D721Med (cell line): Measurements from ENCODE around the gene MRPL38.
"Not testable (repeated sequence)": the region's sequence is repeated elsewhere in the genome, so short reads cannot be mapped to it uniquely, and the experiment has no call there.

ENCODE experiments used
- DNase-seq: peaks from one replicate; pipeline ENCODE4 v3.0.0; 2011; ENCODE audit warnings: low spot score; ENCODE audit not compliant: insufficient read length
- FAIRE-seq: peaks from 2 replicates; lab custom pipeline; 2011; peaks lifted over from hg19 to GRCh38; lab: Jason Lieb, UNC
- CTCF ChIP-seq: IDR thresholded peaks from 2 replicates; pipeline ENCODE4 v1.5.1; 2012; ENCODE audit warnings: mild to moderate bottlenecking, control low read depth; ENCODE audit not compliant: insufficient read depth; ENCODE audit errors: missing control alignments

Gene MRPL38

GRCh38 chr17:75891605-75892555, 12.8 kb downstream of the MRPL38 start:
- FAIRE-seq (no peak), DNase-seq (no peak)
- TF ChIP-seq CTCF, result no peak

- DNase-seq (peak; percentile 74), FAIRE-seq (peak; percentile 11)
- no peak for TF ChIP-seq CTCF
Observed at GRCh38 chr17:75891022-75891604, 13.6 kb downstream of the MRPL38 start.

- FAIRE-seq (no peak), DNase-seq (no peak)
- no peak for TF ChIP-seq CTCF
Observed at GRCh38 chr17:75889454-75889853, 15.2 kb downstream of the MRPL38 start.

GRCh38 chr17:75888484-75888883, 16.2 kb downstream of the MRPL38 start:
- no peak for TF ChIP-seq CTCF
- no peak for DNase-seq
- FAIRE-seq, result no peak

GRCh38 chr17:75885860-75886259, 18.8 kb downstream of the MRPL38 start:
- DNase-seq, FAIRE-seq: not testable (repeated sequence)

- FAIRE-seq (no peak), DNase-seq (no peak)
- no peak for TF ChIP-seq CTCF
Observed at GRCh38 chr17:75885431-75885830, 19.3 kb downstream of the MRPL38 start.

GRCh38 chr17:75881678-75882454, 22.8 kb downstream of the MRPL38 start:
- TF ChIP-seq CTCF, result no peak
- FAIRE-seq (no peak), DNase-seq (no peak)
